Jurkat, Clone E6-1 (cell line): Measurements from ENCODE around the gene PDE9A.

ENCODE experiments used
- DNase-seq: peaks from one replicate; pipeline ENCODE4 v3.0.0-alpha.2; 2011; ENCODE audit warnings: low read depth, low spot score
- H3K4me3 ChIP-seq: 2 replicates; pipeline ENCODE4 v1.5.1; 2011; ENCODE audit warnings: mild to moderate bottlenecking, low read length, control low read depth, moderate library complexity

Gene PDE9A

DNA sequence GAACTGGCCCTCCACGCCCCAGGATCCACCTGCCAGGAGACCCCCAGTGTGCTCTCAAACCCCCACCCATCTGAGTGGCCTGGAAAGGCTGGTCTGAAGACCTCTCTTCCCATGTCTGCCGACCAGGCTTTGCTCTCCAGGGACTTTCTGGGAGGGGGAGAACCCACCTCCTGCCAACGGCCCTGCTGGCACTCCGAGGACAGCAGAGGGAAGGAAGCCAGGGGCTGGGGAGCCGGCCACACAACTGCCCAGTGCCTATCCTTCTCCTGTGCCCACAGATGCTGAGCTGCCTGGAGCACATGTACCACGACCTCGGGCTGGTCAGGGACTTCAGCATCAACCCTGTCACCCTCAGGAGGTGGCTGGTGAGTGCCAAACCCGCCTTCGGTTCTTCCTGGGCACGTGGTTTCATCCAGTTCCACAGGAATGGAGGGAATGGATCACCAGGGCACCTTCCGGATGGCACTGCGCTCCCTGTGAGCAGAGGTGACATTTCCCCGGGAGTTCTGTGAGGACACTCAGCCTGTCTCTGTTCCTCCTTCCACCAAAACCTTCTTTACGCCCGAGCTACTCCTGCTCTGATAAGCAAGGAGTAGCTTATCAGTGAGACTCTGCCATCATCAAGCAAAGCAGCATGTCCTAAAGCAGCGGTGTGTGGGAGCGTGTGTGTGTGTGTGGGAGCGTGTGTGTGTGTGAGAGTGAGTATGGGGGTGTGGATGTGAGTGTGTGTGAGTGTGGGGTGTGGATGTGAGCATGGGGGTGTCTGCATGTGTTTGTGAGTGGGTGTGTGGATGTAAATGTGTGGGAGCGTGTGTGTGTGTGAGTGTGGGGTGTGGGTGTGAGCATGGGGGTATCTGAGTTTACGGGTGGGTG, 105.5 kb downstream of the PDE9A start:
- no peak overlapping the region for H3K4me3 ChIP-seq
- DNase-seq: no peak

DNA sequence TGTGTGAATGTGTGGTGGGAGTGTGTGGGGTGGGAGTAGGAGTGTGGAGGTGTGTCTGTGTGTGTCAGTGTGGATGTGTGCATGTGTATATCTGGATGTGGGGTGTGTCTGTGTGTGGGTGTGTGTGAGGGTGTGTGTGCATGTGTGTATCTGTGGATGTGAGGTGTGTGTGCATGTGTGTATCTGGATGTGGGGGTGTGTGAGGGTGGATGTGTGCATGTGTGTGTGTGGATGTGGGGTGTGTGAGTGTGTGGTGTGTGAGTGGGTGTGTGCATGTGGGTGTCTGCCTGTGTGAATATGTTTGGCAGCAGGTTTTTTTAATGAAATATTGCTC, 106.1 kb downstream of the PDE9A start:
- no peak overlapping the region for H3K4me3 ChIP-seq
- DNase-seq: no peak

DNA sequence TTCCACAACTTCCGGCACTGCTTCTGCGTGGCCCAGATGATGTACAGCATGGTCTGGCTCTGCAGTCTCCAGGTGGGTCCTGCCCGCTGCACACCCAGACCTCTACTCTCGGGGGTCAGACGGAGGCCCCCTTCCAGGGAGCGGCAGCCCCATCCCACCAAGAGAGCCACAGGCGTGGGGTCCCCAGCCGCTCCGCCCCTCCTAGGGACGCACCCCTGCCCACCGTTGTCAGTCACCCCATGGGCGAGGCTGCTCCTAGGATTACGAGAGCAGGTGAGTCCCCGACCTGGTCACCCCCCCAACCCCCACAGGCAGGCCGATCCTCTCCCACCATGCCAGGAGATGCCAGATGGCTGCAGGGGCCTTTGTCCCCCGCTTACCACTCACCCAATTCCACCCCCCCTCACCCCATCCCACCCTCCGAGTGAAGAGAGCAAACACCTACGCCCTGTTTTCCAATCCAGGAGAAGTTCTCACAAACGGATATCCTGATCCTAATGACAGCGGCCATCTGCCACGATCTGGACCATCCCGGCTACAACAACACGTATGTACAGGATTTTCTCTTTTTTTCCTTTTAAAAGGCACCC, 107.0 kb downstream of the PDE9A start:
- DNase-seq: no peak
- H3K4me3 ChIP-seq: no peak overlapping the region

DNA sequence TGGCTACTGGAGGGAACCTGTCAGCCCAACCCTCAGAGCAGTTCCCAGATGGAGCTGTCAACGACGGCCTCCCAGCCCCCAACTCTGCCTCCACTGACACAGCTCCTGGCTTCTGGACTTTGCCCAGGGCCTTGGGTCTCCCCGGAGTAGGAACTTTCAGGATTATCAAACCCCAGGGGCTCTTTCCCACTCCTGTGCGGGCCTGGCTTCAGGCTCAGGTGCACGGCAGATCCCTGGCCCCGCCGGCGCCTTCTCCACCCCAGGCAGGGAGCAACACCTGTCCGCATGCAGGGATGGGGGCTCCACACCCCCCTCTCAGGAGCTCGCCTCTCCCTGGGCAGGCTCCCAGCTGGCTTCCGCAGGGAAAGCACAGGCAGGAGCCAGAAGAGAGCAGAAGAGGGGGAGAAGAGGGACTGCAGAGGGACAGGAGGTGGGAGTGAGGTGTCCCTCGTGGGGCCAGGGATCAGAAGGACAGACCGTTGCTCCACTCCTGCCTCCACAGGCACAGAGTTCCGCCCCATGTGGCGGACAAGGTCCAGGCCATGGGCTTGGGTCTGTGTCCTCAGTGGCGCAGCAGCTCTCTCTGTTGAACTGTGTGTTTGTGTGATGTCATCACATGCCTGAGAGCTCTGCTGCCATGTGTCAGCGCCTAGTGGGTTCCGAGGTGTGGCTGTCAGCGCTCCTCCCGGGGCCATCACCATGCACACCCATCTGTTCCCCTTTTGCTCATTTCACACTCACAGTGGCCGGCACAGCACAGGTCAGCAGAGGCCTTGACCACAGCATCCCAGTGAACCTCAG, 107.7 kb downstream of the PDE9A start:
- no peak for DNase-seq
- no peak overlapping the region for H3K4me3 ChIP-seq

DNA sequence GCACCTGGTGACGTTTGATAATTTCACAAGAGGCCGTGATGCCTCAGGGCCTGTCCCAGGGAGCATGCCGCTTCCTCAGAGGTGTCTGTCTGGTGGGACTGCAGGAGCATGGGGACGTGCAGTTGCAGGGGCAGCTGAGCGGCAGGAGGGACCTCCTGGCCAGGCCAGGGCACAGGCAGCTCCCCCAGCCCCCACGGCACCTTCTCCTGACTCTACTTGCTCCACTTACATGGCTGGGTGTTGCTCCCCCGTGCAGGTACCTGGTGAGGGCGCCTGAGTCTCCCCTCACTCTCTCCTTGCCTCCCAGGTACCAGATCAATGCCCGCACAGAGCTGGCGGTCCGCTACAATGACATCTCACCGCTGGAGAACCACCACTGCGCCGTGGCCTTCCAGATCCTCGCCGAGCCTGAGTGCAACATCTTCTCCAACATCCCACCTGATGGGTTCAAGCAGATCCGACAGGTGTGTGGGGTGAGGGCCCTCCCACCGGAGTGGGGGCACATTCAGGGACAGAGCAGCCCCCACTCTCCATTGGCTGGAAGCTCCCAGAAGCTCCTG, 108.4 kb downstream of the PDE9A start:
- no peak overlapping the region for H3K4me3 ChIP-seq
- DNase-seq: no peak

DNA sequence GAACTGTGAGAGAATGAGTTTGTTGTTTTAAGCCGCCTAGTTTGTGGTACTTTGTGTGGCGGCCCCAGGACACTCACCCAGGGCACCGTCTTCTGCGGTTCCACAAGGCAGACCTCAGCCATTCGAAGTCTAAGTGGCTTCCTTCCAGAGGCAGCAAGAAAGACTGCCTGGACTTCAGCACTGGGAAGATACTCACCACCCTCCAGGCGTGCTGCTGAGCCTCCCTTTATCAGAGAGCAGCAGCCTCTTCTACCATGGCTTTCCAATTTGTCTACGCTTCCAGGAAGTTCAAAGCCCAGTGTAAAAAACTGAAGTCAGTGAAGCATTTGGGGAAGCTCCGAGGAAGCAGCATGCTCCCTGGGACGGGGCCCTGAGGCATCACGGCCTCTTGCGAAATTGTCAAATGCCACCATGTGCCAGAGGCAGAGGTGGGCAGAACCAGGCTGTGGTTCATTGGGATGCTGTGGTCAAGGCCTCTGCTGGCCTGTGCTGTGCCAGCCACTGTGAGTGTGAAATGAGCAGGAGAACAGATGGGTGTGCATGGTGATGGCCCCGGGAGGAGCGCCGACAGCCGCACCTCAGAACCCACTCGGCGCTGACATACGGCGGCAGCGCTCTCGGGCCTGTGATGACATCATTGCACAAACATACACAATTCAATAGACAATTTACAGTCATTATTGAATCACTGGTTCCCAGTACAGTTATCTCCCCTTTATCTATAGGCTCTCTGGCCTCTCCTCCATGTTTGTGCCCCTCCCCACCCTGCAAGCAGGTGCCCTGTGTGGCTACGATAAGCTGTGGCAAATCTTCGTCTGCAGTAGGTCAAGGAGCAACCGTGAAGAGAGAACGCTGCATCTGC, 110.4 kb downstream of the PDE9A start:
- H3K4me3 ChIP-seq: no peak overlapping the region
- DNase-seq: no peak

DNA sequence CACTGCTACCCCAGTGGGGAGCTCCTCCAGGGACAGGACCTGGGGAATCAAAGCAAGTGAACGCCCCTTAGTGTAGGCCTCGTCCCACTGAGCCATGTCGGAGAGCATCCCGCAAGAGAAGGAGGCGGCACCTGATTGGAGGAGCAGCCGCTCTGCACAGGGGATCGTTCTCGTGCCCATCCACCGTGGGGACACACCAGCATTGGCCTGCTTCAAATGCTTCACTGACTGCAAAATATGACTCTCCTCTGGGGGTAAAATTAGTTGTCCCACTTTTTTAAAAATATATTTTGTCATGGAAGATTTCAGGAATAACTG, 111.0 kb downstream of the PDE9A start:
- H3K4me3 ChIP-seq: no peak overlapping the region
- DNase-seq: no peak

DNA sequence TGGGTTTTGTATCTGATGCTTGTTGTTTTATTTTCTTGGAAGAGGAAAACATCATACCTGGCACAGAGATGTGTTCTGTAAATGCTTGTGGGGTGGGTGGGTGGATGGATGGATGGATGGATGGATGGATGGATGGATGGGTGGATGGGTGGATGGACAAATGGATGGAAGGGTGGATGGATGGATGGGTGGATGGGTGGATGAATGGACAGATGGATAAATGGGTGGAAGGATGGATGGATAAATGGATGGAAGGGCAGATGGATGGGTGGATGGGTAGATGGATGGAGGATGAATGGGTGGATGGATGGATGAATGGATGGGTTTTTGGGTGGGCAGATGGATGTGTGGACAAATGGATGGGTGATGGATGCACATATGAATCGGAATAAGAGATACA, 111.5 kb downstream of the PDE9A start:
- DNase-seq: no peak
- H3K4me3 ChIP-seq: no peak overlapping the region

DNA sequence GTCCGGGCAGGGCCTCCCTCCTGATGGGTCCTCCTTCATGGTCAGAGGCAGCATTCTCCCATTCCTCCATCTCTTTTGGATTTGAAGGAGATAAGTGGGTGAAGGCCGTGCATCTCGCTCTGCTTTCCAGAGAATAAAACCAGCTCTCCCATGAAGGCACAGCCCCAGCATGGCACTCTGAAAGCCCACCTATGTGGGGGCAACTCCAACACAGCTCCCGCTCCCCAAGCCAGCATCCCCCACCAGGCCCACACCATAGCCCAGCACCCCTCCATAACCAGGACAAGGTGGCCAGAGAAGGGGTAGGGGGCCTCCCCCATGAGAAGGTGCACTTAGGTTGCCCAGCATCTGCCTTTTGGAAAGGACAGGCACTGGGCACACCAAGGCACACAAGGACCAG, 112.2 kb downstream of the PDE9A start:
- DNase-seq: no peak
- H3K4me3 ChIP-seq: no peak overlapping the region

DNA sequence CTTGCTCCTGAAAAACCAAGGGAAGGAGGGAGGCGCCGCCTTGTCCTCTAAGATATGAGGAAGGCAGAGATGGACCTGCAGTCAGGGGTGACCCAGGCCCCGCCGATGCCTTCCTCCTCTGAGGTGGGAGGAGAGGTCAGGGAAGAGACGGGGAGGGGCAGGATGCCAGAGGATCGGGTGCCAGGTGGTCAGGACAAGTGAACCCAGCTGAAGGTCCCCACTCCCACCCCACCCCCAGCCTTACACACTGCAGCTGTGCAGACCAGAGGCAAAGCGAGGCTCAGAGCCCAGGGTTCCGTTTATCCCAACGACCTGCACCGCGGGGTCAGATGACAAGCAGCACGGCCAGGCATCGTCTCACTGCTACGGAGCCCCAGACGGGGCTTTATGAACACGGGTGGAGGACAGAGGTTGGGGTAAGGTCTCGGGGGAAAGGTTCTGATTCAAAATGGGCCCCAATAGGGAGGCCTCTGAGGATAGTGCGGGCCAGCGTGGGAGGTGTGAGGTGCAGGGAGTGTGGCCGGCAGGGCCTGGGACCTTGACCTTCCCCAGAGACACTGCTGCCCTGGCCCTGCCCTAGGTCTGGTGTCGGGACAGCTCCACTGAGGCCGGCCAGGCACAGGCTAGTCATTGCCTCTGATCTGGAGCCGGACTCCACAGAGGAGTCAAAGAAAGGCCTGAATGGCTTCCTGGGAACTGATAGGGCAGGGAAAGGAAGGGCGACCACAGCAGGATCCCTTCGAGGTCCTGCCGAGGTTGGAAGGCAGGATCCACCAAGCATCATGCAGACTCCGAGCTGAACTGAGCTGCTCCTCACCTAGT, 113.5 kb downstream of the PDE9A start:
- no peak for DNase-seq
- H3K4me3 ChIP-seq: no peak overlapping the region

DNA sequence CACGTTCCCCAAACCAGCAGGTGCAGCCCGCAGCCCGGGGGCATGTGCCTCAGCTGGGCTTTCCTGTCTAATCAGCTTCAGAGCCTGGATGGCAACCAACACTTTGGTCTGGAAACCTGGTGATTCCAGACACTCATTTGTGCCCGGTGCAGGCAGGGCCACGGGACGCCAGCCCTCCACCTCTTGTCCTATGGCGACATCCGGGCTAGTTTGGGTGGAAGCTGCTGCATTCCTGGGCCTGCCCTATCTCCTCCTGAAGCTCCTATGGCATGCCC, 114.1 kb downstream of the PDE9A start:
- no peak for DNase-seq
- H3K4me3 ChIP-seq: no peak overlapping the region

DNA sequence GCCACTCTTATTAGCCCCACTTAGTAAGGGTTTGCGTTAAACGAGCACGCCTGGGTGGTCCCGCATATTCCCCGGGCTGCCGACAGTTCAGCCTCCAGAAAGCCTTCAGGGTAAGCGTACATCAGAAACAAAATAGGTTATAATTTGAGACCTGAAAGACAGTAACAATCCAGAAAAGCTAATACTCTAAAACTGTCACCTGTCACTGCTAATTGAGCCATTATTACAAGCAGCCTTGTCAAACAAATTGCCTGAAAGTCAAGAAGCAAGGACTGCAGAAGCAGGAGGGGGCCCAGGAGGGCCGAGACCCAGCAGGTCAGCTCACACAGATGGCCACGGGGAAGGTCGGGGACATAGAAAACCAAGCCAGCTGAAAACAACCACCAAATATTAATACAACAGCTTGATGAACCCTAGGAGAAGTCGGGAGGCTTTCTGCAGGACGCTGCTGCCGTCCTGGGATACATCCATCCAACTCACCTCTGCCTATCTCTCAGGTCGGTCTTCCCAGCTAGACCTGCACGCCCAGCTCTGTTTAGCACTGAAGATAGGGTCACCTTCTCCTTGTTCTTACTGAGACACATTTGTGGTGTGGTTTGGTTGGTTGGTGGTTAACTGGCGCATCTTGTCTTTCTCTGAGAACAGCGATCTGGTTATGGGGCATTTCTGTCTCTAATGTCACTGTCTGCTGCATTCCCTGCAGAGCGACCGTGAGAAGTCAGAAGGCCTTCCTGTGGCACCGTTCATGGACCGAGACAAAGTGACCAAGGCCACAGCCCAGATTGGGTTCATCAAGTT, 115.1 kb downstream of the PDE9A start:
- H3K4me3 ChIP-seq: no peak overlapping the region
- no peak for DNase-seq

DNA sequence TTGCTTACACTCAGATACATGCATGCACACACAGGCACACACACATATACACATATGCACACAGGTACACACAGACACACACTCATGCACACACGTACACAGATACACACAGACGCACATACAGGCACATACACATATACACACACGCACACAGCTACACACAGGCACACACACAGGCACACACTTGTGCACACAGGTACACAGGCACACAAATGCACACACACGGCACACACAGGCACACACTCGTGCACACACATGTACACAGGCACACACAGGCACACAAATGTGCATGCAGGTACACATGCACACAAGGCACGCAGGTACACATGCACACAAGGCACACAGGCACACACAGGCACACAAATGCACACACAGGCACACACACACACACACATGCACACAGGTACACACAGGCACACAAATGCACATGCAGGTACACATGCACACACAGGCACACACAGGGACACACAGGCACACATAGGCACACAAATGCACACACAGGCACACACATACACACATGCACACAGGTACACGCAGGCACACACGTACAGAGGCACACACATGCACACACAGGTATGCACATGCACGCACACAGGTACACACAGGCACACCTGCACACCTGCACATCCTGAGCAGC, 115.9 kb downstream of the PDE9A start:
- DNase-seq: no peak
- H3K4me3 ChIP-seq: no peak overlapping the region

DNA sequence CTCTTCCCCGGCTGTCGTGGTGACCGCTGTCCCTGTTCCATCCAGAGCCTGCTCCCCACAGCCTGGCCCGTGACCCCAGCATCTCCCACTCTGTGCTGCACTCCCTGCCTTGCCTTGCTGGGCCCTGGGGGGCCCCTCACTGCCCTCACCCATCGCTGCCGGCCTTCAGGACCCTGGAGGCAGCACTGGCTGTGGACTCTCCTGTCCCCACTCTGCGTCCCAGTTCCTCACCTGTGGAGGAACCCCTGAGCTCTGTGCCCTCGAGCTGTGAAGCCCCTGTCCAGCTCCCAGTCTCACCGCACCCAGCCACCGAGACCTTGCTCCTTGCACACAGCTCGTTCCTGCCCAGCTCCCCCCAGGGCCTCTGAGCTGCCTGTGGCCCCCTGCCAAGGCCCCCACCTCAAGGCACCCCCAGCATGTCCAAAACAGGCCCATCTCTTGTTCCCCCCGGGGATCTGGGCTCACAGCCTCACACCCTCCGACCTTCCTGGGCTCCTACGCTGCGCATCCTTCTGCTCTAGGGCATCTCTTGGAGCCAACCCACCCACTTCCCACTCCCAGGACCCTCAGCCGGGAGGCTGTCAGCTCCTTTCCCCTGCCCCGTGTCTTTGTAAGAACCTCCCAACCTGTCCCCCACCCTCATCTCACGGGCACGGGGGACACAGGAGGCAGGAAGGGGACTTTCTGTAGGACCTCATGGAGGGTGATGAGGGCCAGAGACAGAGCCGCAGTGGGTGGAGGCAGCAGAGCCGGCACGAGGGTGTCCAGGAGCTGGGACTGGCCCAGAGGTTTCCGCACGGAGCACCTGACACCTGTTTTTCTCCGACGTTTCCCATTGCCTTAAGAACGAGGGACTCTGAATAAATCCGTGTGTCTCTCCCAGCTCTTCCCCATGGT, 116.6 kb downstream of the PDE9A start:
- no peak for DNase-seq
- H3K4me3 ChIP-seq: no peak overlapping the region

DNA sequence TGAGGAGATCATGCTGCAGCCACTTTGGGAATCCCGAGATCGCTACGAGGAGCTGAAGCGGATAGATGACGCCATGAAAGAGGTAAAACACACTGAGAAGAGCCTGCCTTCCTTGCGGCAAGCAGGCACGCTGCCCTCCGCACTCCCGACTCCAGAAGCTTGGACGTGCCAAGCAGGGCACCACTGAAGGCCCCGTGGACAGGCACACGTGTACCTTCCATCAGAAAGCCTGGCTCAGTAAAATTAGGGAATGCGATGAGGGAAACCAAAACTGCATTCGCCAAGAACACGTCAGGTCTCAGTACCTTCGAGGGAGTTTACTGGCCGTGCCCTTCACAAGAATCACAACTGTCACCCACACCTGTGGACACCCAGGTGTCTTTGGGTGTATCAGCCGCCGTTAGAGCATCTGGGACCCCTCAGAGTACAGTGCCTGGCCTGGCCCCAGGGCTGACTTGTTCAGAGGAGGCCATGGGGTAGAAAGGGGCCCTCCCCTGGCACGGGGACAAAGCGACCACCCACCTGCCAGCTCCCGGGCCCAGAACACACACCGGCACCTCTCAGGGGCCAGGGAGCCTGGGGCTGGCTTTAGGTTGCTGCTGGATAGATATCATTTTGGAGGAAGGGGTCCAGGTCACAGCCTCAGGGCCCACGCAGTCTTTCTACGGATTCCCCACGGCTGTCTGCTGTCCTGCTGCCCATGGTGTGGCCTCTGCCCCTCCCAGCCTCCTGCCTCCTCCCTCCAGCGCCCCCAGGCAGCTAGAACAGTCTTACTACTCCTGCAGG, 117.5 kb downstream of the PDE9A start:
- no peak for DNase-seq
- no peak overlapping the region for H3K4me3 ChIP-seq

DNA sequence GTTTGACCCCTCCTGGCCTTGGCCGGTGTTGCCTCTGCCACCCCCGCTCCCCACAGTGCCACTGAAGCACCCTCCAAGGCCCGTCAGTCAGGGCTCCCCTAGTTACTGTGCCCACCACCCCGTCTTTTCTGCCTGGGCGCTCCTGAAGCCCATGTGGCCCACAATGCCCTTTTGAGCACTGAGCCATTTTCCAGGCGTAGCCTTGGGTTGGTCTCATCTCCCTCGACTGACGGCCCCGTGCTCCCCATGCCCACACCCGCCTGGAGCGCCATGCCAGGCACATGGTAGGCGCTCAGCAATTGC, 118.0 kb downstream of the PDE9A start:
- H3K4me3 ChIP-seq: no peak overlapping the region
- DNase-seq: no peak
